Adipocyte (in vitro differentiated cells): ENCODE data around the gene CCDC8.
"Not testable (repeated sequence)": the region's sequence is repeated elsewhere in the genome, so short reads cannot be mapped to it uniquely, and the experiment has no call there.

ENCODE experiments used
- DNase-seq: peaks from one replicate; pipeline ENCODE4 v3.0.0-alpha.2; 2015; ENCODE audit warnings: low read depth
- H3K27me3 ChIP-seq: replicated peaks from 2 replicates; pipeline ENCODE4 v1.7.0; 2013; ENCODE audit warnings: mild to moderate bottlenecking, low read length, moderate library complexity; ENCODE audit not compliant: control insufficient read depth, insufficient read depth
- H3K36me3 ChIP-seq: 2 replicates; pipeline ENCODE4 v1.7.0; 2013; ENCODE audit warnings: low read length, mild to moderate bottlenecking, moderate library complexity; ENCODE audit not compliant: control insufficient read depth, insufficient read depth, severe bottlenecking
- H3K4me1 ChIP-seq: 2 replicates; pipeline ENCODE4 v1.7.0; 2013; ENCODE audit warnings: mild to moderate bottlenecking, low read length, moderate library complexity; ENCODE audit not compliant: control insufficient read depth, insufficient read depth
- H3K4me3 ChIP-seq: 2 replicates; pipeline ENCODE4 v1.7.0; 2013; ENCODE audit warnings: mild to moderate bottlenecking, low read length, moderate library complexity
- H3K9ac ChIP-seq: 2 replicates; pipeline ENCODE4 v1.7.0; 2013; ENCODE audit warnings: mild to moderate bottlenecking, low read length, moderate library complexity
- H3K9me3 ChIP-seq: 2 replicates; pipeline ENCODE4 v1.7.0; 2013; ENCODE audit warnings: mild to moderate bottlenecking, low read length, moderate library complexity; ENCODE audit not compliant: control insufficient read depth

The CCDC8 gene

DNA sequence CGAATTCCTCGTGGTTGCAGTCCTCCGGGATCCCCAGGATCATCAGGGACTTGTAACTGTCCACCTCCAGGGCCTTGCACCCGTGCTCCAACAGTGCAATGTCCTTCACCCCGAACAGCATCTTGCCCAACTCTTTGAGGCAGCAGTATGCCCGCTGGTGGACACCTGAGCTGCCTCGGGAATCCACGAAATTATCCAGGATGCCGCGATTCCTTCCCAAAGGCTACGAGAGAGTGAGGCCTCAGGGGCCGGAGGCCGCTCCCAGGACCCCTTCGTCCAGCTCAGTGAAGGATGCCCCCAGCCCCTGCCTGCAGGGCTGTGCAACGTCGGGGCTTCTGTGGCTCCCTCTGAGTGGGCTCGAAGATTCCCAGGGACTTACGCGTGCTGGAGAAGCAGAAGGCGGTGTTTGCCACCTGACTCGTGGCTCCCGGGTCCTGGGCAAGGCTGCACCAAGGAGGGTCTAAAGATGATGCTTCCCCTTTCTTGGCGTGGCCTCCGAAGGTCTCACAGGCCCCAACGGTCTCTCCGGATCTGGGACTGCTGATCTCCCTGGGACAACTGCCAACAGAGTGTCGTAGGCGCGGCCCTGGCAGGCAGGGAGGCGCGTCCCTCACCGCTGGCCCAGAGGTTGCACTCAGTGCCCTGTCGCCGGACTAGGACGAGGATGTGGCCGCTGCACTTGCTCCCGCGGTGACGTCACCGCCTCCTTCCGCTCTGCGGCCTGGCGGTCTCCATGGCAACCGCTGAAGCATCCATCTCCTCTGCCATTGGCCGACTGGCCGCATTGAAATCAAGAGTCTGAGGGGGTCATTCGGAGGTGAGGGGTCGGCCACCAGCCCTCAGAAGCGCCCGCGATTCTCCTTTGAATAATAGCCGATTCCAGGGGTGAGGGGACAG is 15.1 kb upstream of the CCDC8 start, which contains the start of gene PNMA8C:
PNMA8C (minus strand) TSS at position 698 of the 897 bp plus-strand sequence; CDS start at position 121, 577 bp downstream.
- Histone ChIP-seq H3K9me3 (no peaks in the 10 kb centered on the region), H3K36me3 (no peaks in the 10 kb centered on the region), H3K9ac (no peak within 1 kb of the TSS), H3K4me3 (peak within 1 kb of the TSS; percentile 41), H3K4me1 (peaks cover 10% of the 10 kb centered on the region), H3K27me3 (peaks cover 9% of the 10 kb centered on the region)
- peak; percentile 75 for DNase-seq

GRCh38 chr19:46427518-46428045 is 14.2 kb upstream of the CCDC8 start:
- no peak for DNase-seq
- H3K4me3 ChIP-seq = no peak overlapping the region

GRCh38 chr19:46426506-46427162 is 13.3 kb upstream of the CCDC8 start:
- Histone ChIP-seq H3K36me3 (no peaks in the 10 kb centered on the region), H3K9ac (peak overlapping the region; percentile 86), H3K9me3 (no peaks in the 10 kb centered on the region), H3K4me3 (peak overlapping the region; percentile 86), H3K27me3 (peaks cover 9% of the 10 kb centered on the region), H3K4me1 (peaks cover 10% of the 10 kb centered on the region)
- DNase-seq = peak; percentile 91

More at GRCh38 chr19:46427518-46428045, 14.2 kb upstream of the CCDC8 start:
- H3K27me3 ChIP-seq = peaks cover 9% of the 10 kb centered on the region
- H3K9ac ChIP-seq = no peak overlapping the region
- no peaks in the 10 kb centered on the region for H3K36me3 ChIP-seq
- H3K9me3 ChIP-seq = no peaks in the 10 kb centered on the region
- peaks cover 10% of the 10 kb centered on the region for H3K4me1 ChIP-seq

DNA sequence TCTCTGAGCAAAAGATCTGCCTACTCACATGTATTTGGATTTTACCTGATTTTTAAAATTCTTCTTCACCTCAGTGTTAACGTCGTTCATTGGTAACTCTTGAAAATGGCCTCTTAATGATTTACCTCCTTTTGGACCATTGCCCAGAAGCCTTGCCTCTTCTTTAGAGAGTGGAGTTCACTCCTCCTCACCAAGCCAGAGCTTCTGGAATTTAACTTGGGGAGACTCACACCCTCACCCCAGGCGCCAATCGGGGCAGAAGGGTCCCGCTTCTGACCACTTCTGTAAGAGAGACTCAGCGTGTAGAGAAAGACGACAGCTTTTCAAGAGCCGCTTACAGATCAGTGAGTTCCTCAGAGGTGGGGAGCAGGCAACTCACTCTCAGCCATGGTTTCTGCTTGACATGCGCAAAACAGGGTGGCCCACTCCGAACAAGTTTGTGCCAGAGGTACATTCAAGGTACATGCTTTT is 12.7 kb upstream of the CCDC8 start:
- H3K27me3 ChIP-seq = peaks cover 9% of the 10 kb centered on the region
- no peaks in the 10 kb centered on the region for H3K9me3 ChIP-seq
- no peaks in the 10 kb centered on the region for H3K36me3 ChIP-seq
- peaks cover 10% of the 10 kb centered on the region for H3K4me1 ChIP-seq
- peak overlapping the region; percentile 86 for H3K4me3 ChIP-seq
- H3K9ac ChIP-seq = peak overlapping the region; percentile 86
- DNase-seq = no peak

GRCh38 chr19:46423188-46423587 is 9.8 kb upstream of the CCDC8 start:
- no peak overlapping the region for H3K4me3 ChIP-seq

GRCh38 chr19:46422344-46422743 is 9.0 kb upstream of the CCDC8 start:
- Histone ChIP-seq H3K9ac (no peak overlapping the region), H3K9me3 (no peaks in the 10 kb centered on the region), H3K4me1 (peaks cover 6% of the 10 kb centered on the region), H3K4me3 (no peak overlapping the region), H3K27me3 (no peaks in the 10 kb centered on the region), H3K36me3 (no peaks in the 10 kb centered on the region)
- DNase-seq = no peak

More at GRCh38 chr19:46423188-46423587, 9.8 kb upstream of the CCDC8 start:
- Histone ChIP-seq H3K27me3 (no peaks in the 10 kb centered on the region), H3K9ac (no peak overlapping the region), H3K4me1 (peaks cover 6% of the 10 kb centered on the region), H3K9me3 (no peaks in the 10 kb centered on the region), H3K36me3 (no peaks in the 10 kb centered on the region)
- no peak for DNase-seq

GRCh38 chr19:46420056-46420455 is 6.7 kb upstream of the CCDC8 start:
- no peaks in the 10 kb centered on the region for H3K9me3 ChIP-seq
- no peaks in the 10 kb centered on the region for H3K36me3 ChIP-seq
- no peak overlapping the region for H3K4me3 ChIP-seq
- H3K4me1 ChIP-seq = peaks cover 4% of the 10 kb centered on the region
- H3K9ac ChIP-seq = no peak overlapping the region
- no peak for DNase-seq
- no peaks in the 10 kb centered on the region for H3K27me3 ChIP-seq

GRCh38 chr19:46415804-46416709 is 2.7 kb upstream of the CCDC8 start:
- H3K9ac ChIP-seq = peak overlapping the region; percentile 84
- H3K27me3 ChIP-seq, H3K36me3 ChIP-seq, H3K9me3 ChIP-seq: not testable (repeated sequence)
- peaks cover 15% of the 10 kb centered on the region for H3K4me1 ChIP-seq
- peak; percentile 96 for DNase-seq
- peak overlapping the region; percentile 83 for H3K4me3 ChIP-seq

GRCh38 chr19:46414899-46415298 is 1.5 kb upstream of the CCDC8 start:
- H3K4me1 ChIP-seq = peaks cover 17% of the 10 kb centered on the region
- not testable (repeated sequence) for H3K9me3 ChIP-seq, H3K9ac ChIP-seq, H3K27me3 ChIP-seq, H3K4me3 ChIP-seq, H3K36me3 ChIP-seq, DNase-seq

DNA sequence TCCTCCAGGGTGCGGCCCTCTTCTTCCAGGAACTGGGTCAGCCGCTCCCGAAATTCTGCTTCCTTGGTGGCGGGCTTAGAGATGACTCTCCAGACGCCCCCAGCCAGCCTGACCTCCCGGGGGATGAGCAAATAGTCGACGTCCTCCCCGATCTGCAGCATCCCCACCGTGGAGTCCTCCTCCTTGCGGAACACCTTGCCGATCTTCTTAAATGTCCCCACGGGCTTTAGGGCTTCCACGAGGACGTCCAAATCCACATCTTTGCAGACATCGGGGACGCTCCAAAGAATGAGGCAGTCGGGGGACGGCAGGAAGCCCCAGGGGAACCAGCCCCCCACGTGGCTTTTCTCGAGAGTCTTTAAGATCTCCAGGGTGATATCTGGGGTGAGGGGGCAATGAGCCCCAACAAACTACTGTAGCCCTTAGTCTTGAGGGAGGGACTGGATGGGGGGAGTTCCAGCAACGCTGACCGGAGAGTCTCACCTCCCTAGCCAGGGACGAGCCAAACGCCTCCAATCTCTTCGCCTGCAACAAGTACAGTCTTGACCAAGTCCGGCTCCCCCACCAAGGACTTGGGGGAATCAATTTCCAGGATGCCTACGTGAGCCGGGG is 608 bp downstream of the CCDC8 start:
- Histone ChIP-seq H3K9ac (peak overlapping the region; percentile 85), H3K27me3 (peaks cover 9% of the 10 kb centered on the region), H3K36me3 (no peaks in the 10 kb centered on the region), H3K4me3 (peak overlapping the region; percentile 81), H3K4me1 (peaks cover 22% of the 10 kb centered on the region), H3K9me3 (no peaks in the 10 kb centered on the region)
- DNase-seq = no peak
